CD1c-positive myeloid dendritic cell (primary cell): ENCODE data around the gene ATP11A.

Experiments used
- DNase-seq: peaks from one replicate; pipeline ENCODE4 v3.0.0-alpha.2; 2016; ENCODE audit errors: extremely low spot score

ATP11A gene

GRCh38 chr13:112689303-112690245 lies at the start of gene ATP11A:
Gene ATP11A, plus strand, starts transcription at chr13:112690038. Its CDS starts 379 bp downstream, at chr13:112690417.
- DNase-seq: peak; percentile 92

- DNase-seq: no peak
These were observed 48.3 kb upstream of the ATP11A start for GRCh38 chr13:112641456-112642089.

GRCh38 chr13:112642090-112642460 lies 47.8 kb upstream of the ATP11A start:
- no peak for DNase-seq

- no peak for DNase-seq
These were observed 45.9 kb upstream of the ATP11A start for GRCh38 chr13:112643759-112644459.

- DNase-seq: no peak
These were observed 44.4 kb upstream of the ATP11A start for GRCh38 chr13:112645327-112645914.

- DNase-seq: no peak
These were observed 42.6 kb upstream of the ATP11A start for GRCh38 chr13:112647256-112647655.

- no peak for DNase-seq
These were observed 41.7 kb upstream of the ATP11A start for GRCh38 chr13:112648101-112648500.

GRCh38 chr13:112648966-112649690 lies 40.7 kb upstream of the ATP11A start:
- no peak for DNase-seq

- no peak for DNase-seq
These were observed 38.5 kb upstream of the ATP11A start for GRCh38 chr13:112651311-112651710.

- DNase-seq: no peak
These were observed 37.9 kb upstream of the ATP11A start for GRCh38 chr13:112651750-112652511.

- no peak for DNase-seq
These were observed 37.2 kb upstream of the ATP11A start for GRCh38 chr13:112652512-112653070.

GRCh38 chr13:112653071-112653470 lies 36.8 kb upstream of the ATP11A start:
- DNase-seq: no peak

GRCh38 chr13:112655913-112656312 lies 33.9 kb upstream of the ATP11A start:
- DNase-seq: no peak

- no peak for DNase-seq
These were observed 31.9 kb upstream of the ATP11A start for GRCh38 chr13:112657850-112658445.

GRCh38 chr13:112658808-112659207 lies 31.0 kb upstream of the ATP11A start:
- no peak for DNase-seq

GRCh38 chr13:112661291-112661690 lies 28.5 kb upstream of the ATP11A start:
- no peak for DNase-seq

- no peak for DNase-seq
These were observed 25.2 kb upstream of the ATP11A start for GRCh38 chr13:112664501-112665203.

- DNase-seq: no peak
These were observed 20.9 kb upstream of the ATP11A start for GRCh38 chr13:112668924-112669323.

- no peak for DNase-seq
These were observed 19.8 kb upstream of the ATP11A start for GRCh38 chr13:112669881-112670499.
